Testis (tissue), 3 donors: ENCODE measurements around the gene BBS1. TPM values are rescaled to one million over a fixed set of nuclear protein-coding genes. Genes with fewer than 3 reads are reported as not detected.
"Not testable (repeated sequence)": the region's sequence is repeated elsewhere in the genome, so short reads cannot be mapped to it uniquely, and the experiment has no call there.

Source experiments
- DNase-seq: peaks from one replicate; pipeline ENCODE4 v3.0.0-alpha.2; 2019
- H3K27ac ChIP-seq, 2 donors: fragments of 200-600 bp; sonication (generic); one replicate each; pipeline ENCODE4 v1.5.1; 2019
- H3K27me3 ChIP-seq: fragments of 200-600 bp; sonication (generic); one replicate; pipeline ENCODE4 v1.5.1; 2019
- H3K36me3 ChIP-seq: fragments of 200-600 bp; sonication (generic); one replicate; pipeline ENCODE4 v1.5.1; 2017; ENCODE audit warnings: low read depth; ENCODE audit errors: missing control alignments
- H3K4me1 ChIP-seq: fragments of 200-600 bp; sonication (generic); one replicate; pipeline ENCODE4 v1.5.1; 2019
- H3K4me3 ChIP-seq, 2 donors: fragments of 200-600 bp; sonication (generic); one replicate each; pipeline ENCODE4 v1.5.1; 2017 to 2019
- H3K9me3 ChIP-seq: fragments of 200-600 bp; sonication (generic); one replicate; pipeline ENCODE4 v1.5.1; 2017
- POLR2A ChIP-seq: fragments of 450-650 bp; IDR thresholded peaks from one replicate; pipeline ENCODE4 v1.6.1; 2017; ENCODE audit warnings: antibody characterized with exemption, mild to moderate bottlenecking, moderate library complexity
- WGBS, 2 donors: methylation state at CpG; one replicate each; pipeline ENCODE4 v1.1.5; 2018; 5-methylcytosine and 5-hydroxymethylcytosine counted together
- intact Hi-C: fragments of 100-400 bp; cut with DNase I; formaldehyde crosslinking; loops from one replicate; pipeline ENCODE4 v1.15.1; 2023; ENCODE audit warnings: low total_unique reads
- polyA plus RNA-seq: library from polyadenylated mRNA; stranded (reverse); fragments of 350-450 nt; fragmentation: Illumina TruSeq; extraction: RNeasy Lipid Tissue Mini Kit (QIAGEN cat#74804); gene quantifications from one replicate; pipeline ENCODE4 v1.2.3, GENCODE V29; 2014; ENCODE audit warnings: low read depth, low replicate concordance; ENCODE audit not compliant: insufficient read depth
- total RNA-seq, 2 donors: library from RNA; depleted of rRNA; stranded (reverse); fragments of >200 nt; gene quantifications; one replicate each; pipeline ENCODE4 v1.2.3, GENCODE V29; 2016
- TF ChIP-seq, protein P1 (sequence below), 3 experiments: fragments of 450-650 bp in 2 of 3; fragments of 200-600 bp in 1 of 3; sonication (generic) in 1 of 3; IDR thresholded peaks; one replicate each; pipeline ENCODE4 v1.5.1; 2016 to 2019; ENCODE audit warnings: antibody characterized with exemption in 3 of 3, mild to moderate bottlenecking in 2 of 3, moderate library complexity in 1 of 3

The BBS1 gene
- total and polyA plus RNA-seq, 3 donors from 2014 or later: 42.9 to 89.3 (median 86.1) TPM

DNA sequence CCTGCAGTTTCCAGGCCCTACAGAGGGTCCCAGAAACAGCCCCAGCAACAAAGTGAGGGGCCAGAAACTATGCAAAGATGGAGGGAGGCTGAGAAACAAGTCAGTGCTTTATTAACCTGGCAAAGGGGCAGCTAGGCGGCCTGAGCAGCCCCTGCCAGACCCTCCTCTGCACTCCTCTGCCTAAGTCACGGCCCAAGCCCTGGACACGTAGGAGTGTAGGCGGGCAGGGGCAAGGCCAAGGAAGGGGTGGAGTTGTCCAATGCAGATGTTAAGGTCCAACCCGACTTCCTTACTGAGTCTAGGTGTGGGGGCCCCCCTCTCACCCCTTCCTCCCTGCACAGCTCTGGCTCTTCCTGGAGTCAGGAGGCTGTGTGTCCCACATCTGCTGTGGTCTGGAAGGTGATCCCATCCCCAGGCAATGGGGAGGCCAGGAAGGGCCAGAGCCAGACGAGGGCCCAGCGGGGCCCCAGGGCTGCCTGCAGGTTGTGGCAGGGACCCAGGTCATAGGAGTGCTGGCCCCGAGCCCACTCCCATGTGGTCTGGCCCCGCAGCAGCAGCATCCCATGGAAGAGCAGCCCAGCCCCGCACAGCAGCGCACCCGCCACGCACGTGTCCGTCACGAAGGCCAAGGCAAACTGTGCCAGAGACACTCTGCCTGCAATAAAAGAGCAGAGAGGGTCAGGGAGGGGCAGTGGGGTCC lies 28.9 kb downstream of the BBS1 start:
- DNase-seq: no peak
- no peaks in the 10 kb centered on the region for H3K36me3 ChIP-seq
- H3K27ac ChIP-seq: no peak overlapping the region
- WGBS, 2 donors: 78 to 80% methylated on average over 14 to 16 of the region's 16 CpGs
- H3K27me3 ChIP-seq: no peaks in the 10 kb centered on the region
- intact Hi-C loops: no loop called here
- TF ChIP-seq, protein P1, sequence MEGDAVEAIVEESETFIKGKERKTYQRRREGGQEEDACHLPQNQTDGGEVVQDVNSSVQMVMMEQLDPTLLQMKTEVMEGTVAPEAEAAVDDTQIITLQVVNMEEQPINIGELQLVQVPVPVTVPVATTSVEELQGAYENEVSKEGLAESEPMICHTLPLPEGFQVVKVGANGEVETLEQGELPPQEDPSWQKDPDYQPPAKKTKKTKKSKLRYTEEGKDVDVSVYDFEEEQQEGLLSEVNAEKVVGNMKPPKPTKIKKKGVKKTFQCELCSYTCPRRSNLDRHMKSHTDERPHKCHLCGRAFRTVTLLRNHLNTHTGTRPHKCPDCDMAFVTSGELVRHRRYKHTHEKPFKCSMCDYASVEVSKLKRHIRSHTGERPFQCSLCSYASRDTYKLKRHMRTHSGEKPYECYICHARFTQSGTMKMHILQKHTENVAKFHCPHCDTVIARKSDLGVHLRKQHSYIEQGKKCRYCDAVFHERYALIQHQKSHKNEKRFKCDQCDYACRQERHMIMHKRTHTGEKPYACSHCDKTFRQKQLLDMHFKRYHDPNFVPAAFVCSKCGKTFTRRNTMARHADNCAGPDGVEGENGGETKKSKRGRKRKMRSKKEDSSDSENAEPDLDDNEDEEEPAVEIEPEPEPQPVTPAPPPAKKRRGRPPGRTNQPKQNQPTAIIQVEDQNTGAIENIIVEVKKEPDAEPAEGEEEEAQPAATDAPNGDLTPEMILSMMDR (IDR thresholded peaks at IDR 0.05): no peak
- no peak for TF ChIP-seq POLR2A
- H3K9me3 ChIP-seq: no peaks in the 10 kb centered on the region
- peaks cover 5% of the 10 kb centered on the region for H3K4me1 ChIP-seq
- H3K4me3 ChIP-seq: no peak overlapping the region

DNA sequence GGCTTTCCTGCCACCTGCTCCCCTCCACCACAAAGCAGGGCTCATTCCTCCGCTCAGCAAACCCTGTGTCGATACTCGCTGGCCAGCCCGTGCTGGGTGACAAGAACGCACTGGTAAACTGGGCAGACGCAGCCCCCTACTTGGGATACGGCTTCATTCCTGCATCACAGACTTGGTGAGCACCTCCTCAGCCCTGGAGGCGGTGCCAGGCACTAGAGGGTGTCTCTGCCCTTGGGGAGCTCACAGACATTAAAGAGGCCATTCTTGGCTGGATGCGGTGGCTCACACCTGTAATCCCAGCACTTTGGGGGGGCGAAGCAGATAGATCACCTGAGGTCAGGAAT lies 29.4 kb downstream of the BBS1 start:
- TF ChIP-seq, protein P1 (IDR thresholded peaks at IDR 0.05): no peak
- TF ChIP-seq POLR2A: no peak
- WGBS, 2 donors: 89 to 96% methylated on average over 7 to 10 of the region's 10 CpGs
- Histone ChIP-seq H3K9me3 (no peaks in the 10 kb centered on the region), H3K27me3 (no peaks in the 10 kb centered on the region), H3K27ac (no peak overlapping the region), H3K4me3 (no peak overlapping the region), H3K4me1 (peaks cover 5% of the 10 kb centered on the region), H3K36me3 (no peaks in the 10 kb centered on the region)
- intact Hi-C loops: no loop called here
- DNase-seq: no peak

DNA sequence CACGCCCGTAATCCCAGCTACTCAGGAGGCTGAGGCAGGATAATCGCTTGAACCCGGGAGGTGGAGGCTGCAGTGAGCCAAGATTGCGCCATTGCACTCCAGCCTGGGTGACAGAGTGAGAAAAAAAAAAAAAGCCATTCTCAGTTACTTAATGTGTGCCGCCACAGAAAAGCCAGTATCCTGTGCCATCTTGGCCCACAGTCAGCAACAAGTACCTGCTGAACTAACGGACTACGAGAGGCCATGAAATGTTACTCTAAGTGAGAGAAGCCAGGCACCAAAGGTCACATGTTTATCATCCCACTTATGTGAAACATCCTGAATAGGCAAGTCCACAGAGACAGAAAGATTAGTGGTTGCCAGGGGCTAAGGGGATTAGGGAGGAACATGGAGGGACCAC lies 30.2 kb downstream of the BBS1 start:
- H3K27ac ChIP-seq, H3K9me3 ChIP-seq, DNase-seq, H3K4me3 ChIP-seq, intact Hi-C loops, H3K27me3 ChIP-seq, H3K36me3 ChIP-seq: not testable (repeated sequence)
- WGBS, 2 donors: 93 to 97% methylated on average over 8 of the region's 8 CpGs
- peaks cover 10% of the 10 kb centered on the region for H3K4me1 ChIP-seq

DNA sequence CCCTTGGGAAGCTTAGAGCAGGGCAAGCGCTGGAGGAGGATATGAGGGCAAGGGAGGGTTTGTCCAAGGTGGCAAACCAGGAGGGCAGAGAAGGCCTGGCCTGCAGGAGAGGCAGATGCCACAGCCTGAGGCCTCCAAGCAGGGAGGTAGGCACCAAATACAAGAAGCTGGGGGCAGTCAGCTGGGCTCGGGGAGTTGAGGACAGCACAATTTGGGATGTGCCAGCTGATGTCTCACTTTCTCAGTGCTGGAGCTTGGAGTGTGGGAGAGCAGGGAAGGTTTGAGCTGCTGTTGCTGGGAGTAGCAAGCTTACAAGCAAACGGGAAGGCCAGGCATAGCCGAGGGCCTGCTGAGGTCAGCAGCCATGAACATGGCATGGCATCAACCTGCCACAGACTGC lies 31.5 kb downstream of the BBS1 start:
- WGBS, 2 donors: 85 to 86% methylated on average over 3 to 4 of the region's 4 CpGs
- Histone ChIP-seq H3K4me3 (no peak overlapping the region), H3K4me1 (peaks cover 18% of the 10 kb centered on the region), H3K9me3 (no peaks in the 10 kb centered on the region), H3K27ac (no peak overlapping the region), H3K27me3 (no peaks in the 10 kb centered on the region), H3K36me3 (no peaks in the 10 kb centered on the region)
- intact Hi-C loops: no loop called here
- TF ChIP-seq POLR2A: no peak
- TF ChIP-seq, protein P1 (IDR thresholded peaks at IDR 0.05): no peak
- DNase-seq: no peak

DNA sequence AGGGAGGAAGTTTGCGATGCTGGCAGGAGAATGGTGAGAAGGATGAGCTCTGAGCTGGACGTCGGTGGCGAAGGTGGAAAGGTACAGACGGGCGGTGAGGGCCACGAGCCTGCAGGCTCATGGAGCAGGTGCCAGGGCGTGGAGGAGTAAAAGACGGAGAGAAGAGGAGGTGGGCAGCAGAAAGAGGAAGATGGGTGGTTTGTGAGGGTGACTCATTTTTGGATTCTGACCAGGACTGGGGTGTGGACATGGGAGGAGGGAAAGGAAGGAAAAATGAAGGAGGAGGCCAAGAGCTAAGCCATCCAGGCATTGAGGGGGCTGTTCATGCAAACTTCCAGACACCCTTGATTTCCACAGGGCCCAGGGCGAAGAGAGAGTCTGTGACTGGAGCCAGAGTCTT lies 31.9 kb downstream of the BBS1 start:
- Histone ChIP-seq H3K27ac (no peak overlapping the region), H3K36me3 (no peaks in the 10 kb centered on the region), H3K4me1 (peaks cover 18% of the 10 kb centered on the region), H3K27me3 (no peaks in the 10 kb centered on the region), H3K4me3 (no peak overlapping the region), H3K9me3 (no peaks in the 10 kb centered on the region)
- intact Hi-C loops: no loop called here
- WGBS, 2 donors: 90 to 91% methylated on average over 10 of the region's 10 CpGs
- no peak for DNase-seq
- TF ChIP-seq, protein P1 (IDR thresholded peaks at IDR 0.05): no peak
- no peak for TF ChIP-seq POLR2A
